GM23338 (cell line): ENCODE measurements around the gene GTPBP4. TPM values are rescaled to one million over a fixed set of nuclear protein-coding genes. Genes with fewer than 3 reads are reported as not detected.

Source experiments
- ATAC-seq: fragments of 200-7000 bp; cut with Tn5 transposase; 3 replicates; pipeline ENCODE4 v1.9.1; 2020
- DNase-seq: peaks from one replicate; pipeline ENCODE4 v3.0.0-alpha.2; 2015; ENCODE audit warnings: low spot score
- H2AFZ ChIP-seq: fragments of 200-600 bp; sonication (generic); 2 replicates; pipeline ENCODE4 v1.8.0; 2016; ENCODE audit warnings: antibody characterized with exemption, mild to moderate bottlenecking, moderate library complexity
- H3F3A ChIP-seq: fragments of 200-600 bp; sonication (generic); replicated peaks from 2 replicates; pipeline ENCODE4 v1.8.0; 2017; ENCODE audit warnings: antibody characterized with exemption, mixed run types, low read depth
- H3K27ac ChIP-seq: fragments of 200-600 bp; sonication (generic); 2 replicates; pipeline ENCODE4 v1.6.1; 2016; ENCODE audit warnings: low read depth
- H3K27me3 ChIP-seq: fragments of 200-600 bp; sonication (generic); 2 replicates; pipeline ENCODE4 v1.8.0; 2016; ENCODE audit warnings: mild to moderate bottlenecking, mixed run types, moderate library complexity; ENCODE audit not compliant: insufficient read depth
- H3K36me3 ChIP-seq: fragments of 200-600 bp; sonication (generic); 2 replicates; pipeline ENCODE4 v1.8.0; 2016; ENCODE audit warnings: mild to moderate bottlenecking; ENCODE audit not compliant: insufficient read depth
- H3K4me1 ChIP-seq: fragments of 200-600 bp; sonication (generic); 2 replicates; pipeline ENCODE4 v1.8.0; 2016; ENCODE audit warnings: mild to moderate bottlenecking, moderate library complexity; ENCODE audit not compliant: insufficient read depth
- H3K4me2 ChIP-seq: fragments of 200-600 bp; sonication (generic); 2 replicates; pipeline ENCODE4 v1.7.1; 2017; ENCODE audit warnings: mixed run types
- H3K4me3 ChIP-seq: fragments of 200-600 bp; sonication (generic); 2 replicates; pipeline ENCODE4 v1.6.1; 2016; ENCODE audit warnings: mixed run types
- H3K79me2 ChIP-seq: fragments of 200-600 bp; sonication (generic); replicated peaks from 2 replicates; pipeline ENCODE4 v1.8.0; 2017; ENCODE audit warnings: mild to moderate bottlenecking; ENCODE audit not compliant: insufficient read depth
- H3K9me2 ChIP-seq: fragments of 200-600 bp; sonication (generic); 2 replicates; pipeline ENCODE4 v1.8.0; 2017; ENCODE audit not compliant: insufficient read depth
- H4K20me1 ChIP-seq: fragments of 200-600 bp; sonication (generic); replicated peaks from 2 replicates; pipeline ENCODE4 v1.8.0; 2017; ENCODE audit warnings: mild to moderate bottlenecking; ENCODE audit not compliant: insufficient read depth
- H3K27ac Mint-ChIP-seq: 2 replicates; pipeline ENCODE4 v1.8.0; 2020; ENCODE audit warnings: inconsistent platforms, mild to moderate bottlenecking, moderate library complexity, mixed read lengths
- H3K27me3 Mint-ChIP-seq: 3 replicates; pipeline ENCODE4 v1.8.0; 2022; ENCODE audit warnings: low read depth, mild to moderate bottlenecking, moderate library complexity, mixed read lengths, inconsistent platforms; ENCODE audit not compliant: insufficient read depth, poor library complexity
- H3K36me3 Mint-ChIP-seq: 3 replicates; pipeline ENCODE4 v1.8.0; 2021; ENCODE audit warnings: low read depth, mild to moderate bottlenecking, inconsistent platforms, moderate library complexity, mixed read lengths
- H3K4me1 Mint-ChIP-seq: 3 replicates; pipeline ENCODE4 v1.8.0; 2020; ENCODE audit warnings: mild to moderate bottlenecking, inconsistent platforms, mixed read lengths
- H3K4me3 Mint-ChIP-seq: 3 replicates; pipeline ENCODE4 v1.8.0; 2021; ENCODE audit warnings: moderate library complexity, mild to moderate bottlenecking, inconsistent platforms, mixed read lengths
- H3K9me3 Mint-ChIP-seq: 3 replicates; pipeline ENCODE4 v1.8.0; 2020; ENCODE audit warnings: moderate library complexity, mild to moderate bottlenecking, inconsistent platforms, mixed read lengths
- CREB1 ChIP-seq: fragments of 250-450 bp; sonication (Bioruptor Pico); IDR thresholded peaks from 2 replicates; pipeline ENCODE4 v1.5.0; 2020; ENCODE audit warnings: low read depth, mild to moderate bottlenecking, moderate library complexity
- CTCF ChIP-seq, 2 experiments: fragments of 200-600 bp in 1 of 2; sonication (generic) in 1 of 2; conservative IDR thresholded peaks; 2 replicates each; pipeline versions ENCODE4 v1.5.1 to v1.6.1; 2016 to 2017; ENCODE audit warnings: antibody characterized with exemption in 2 of 2, low read depth in 2 of 2, mild to moderate bottlenecking in 2 of 2, moderate library complexity in 1 of 2
- ETS1 ChIP-seq: IDR thresholded peaks from 2 replicates; pipeline ENCODE4 v1.6.1; 2016; ENCODE audit warnings: antibody characterized with exemption
- EZH2 ChIP-seq: fragments of 200-600 bp; sonication (generic); IDR thresholded peaks from one replicate; pipeline ENCODE4 v1.8.0; 2017; ENCODE audit warnings: antibody characterized with exemption, mild to moderate bottlenecking, low read depth; ENCODE audit not compliant: unreplicated experiment
- EZH2phosphoT487 ChIP-seq: fragments of 200-600 bp; sonication (generic); IDR thresholded peaks from one replicate; pipeline ENCODE4 v1.8.1; 2018; ENCODE audit warnings: antibody characterized with exemption; ENCODE audit not compliant: unreplicated experiment
- JUNB ChIP-seq: IDR thresholded peaks from one replicate; pipeline ENCODE4 v1.6.1; 2016; ENCODE audit warnings: antibody characterized with exemption; ENCODE audit not compliant: unreplicated experiment
- REST ChIP-seq: IDR thresholded peaks from one replicate; pipeline ENCODE4 v1.6.1; 2018; ENCODE audit warnings: antibody characterized with exemption; ENCODE audit not compliant: unreplicated experiment
- STAT1 ChIP-seq: IDR thresholded peaks from one replicate; pipeline ENCODE4 v1.6.1; 2016; ENCODE audit warnings: antibody characterized with exemption; ENCODE audit not compliant: unreplicated experiment
- ZNF114 ChIP-seq: fragments of 250-450 bp; sonication (Bioruptor Pico); IDR thresholded peaks from 2 replicates; pipeline ENCODE4 v1.5.0; 2020; ENCODE audit warnings: mild to moderate bottlenecking, moderate library complexity
- ZNF331 ChIP-seq: fragments of 250-450 bp; sonication (Bioruptor Pico); IDR thresholded peaks from 2 replicates; pipeline ENCODE4 v1.5.0; 2020; ENCODE audit warnings: low read depth, mild to moderate bottlenecking, moderate library complexity
- polyA plus RNA-seq: library from polyadenylated mRNA; unstranded; fragments of >200 nt; fragmentation: Nextera tagmentation; extraction: Ambion mirVana; gene quantifications from 2 replicates; pipeline ENCODE4 v1.2.1, GENCODE V29; 2016
- total RNA-seq: library from RNA; depleted of rRNA; stranded (reverse); fragments of >200 nt; shearing (Covaris generic); gene quantifications from 2 replicates; pipeline ENCODE4 v1.2.3, GENCODE V29; 2014

The GTPBP4 gene
- total and polyA plus RNA-seq, 2 experiments from 2014 or later: 56.5 to 62.6 TPM

DNA sequence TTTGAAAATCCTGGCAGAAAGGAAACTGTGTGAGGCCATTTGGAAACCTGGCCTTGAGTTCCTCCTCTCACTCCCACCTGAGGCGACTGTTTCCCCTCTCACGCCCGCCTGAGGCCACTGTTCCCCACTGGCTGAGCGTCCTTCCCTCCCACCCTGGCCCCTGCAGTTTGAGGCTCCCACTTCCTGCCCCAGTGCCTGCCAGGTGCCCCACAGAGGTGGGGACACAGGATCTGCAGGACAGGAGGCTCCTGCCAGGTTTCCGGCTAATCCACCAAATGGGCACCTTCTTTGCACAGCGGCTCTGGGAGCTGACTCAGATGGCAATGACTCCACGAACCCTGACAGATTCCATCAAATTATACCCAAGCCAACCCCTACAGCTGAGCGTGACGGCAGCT is 32.4 kb upstream of the GTPBP4 start:
- Mint-ChIP-seq H3K27me3 (peaks cover 4% of the 10 kb centered on the region), H3K9me3 (no peaks in the 10 kb centered on the region; the same call in 1 of the 3 replicates), H3K27ac (no peak overlapping the region), H3K4me1 (peaks cover 5% of the 10 kb centered on the region), H3K4me3 (no peak overlapping the region), H3K36me3 (no peaks in the 10 kb centered on the region)
- H3K9me2 ChIP-seq: no peaks in the 10 kb centered on the region
- H4K20me1 ChIP-seq: no peaks in the 10 kb centered on the region
- H3F3A ChIP-seq: no peaks in the 10 kb centered on the region
- H3K36me3 ChIP-seq: no peaks in the 10 kb centered on the region
- peak overlapping the region; percentile 76; the same call in 1 of the 2 replicates for H2AFZ ChIP-seq
- no peak overlapping the region for H3K4me3 ChIP-seq
- DNase-seq (no peak), ATAC-seq (peak; percentile 76)
- no peak overlapping the region for H3K4me2 ChIP-seq
- no peaks in the 10 kb centered on the region for H3K4me1 ChIP-seq
- no peaks in the 10 kb centered on the region for H3K79me2 ChIP-seq
- no peaks in the 10 kb centered on the region for H3K27me3 ChIP-seq
- no peak overlapping the region for H3K27ac ChIP-seq
- TF ChIP-seq EZH2 (no peak), ZNF331 (CRISPR knock-in tag) (no peak), CREB1 (CRISPR knock-in tag) (no peak), JUNB (no peak), REST (no peak), EZH2phosphoT487 (no peak), STAT1 (no peak), CTCF (conservative IDR thresholded peaks at IDR 0.05; ENCODE audit: low read depth in 2 of 2) (peak in 1 of 2 experiments; percentile 23; a peak in 1 of 4 replicates)

GRCh38 chr10:958106-958505 is 30.1 kb upstream of the GTPBP4 start:
- no peaks in the 10 kb centered on the region for H3K79me2 ChIP-seq
- Mint-ChIP-seq H3K36me3 (no peaks in the 10 kb centered on the region), H3K4me1 (peaks cover 5% of the 10 kb centered on the region), H3K27me3 (peaks cover 6% of the 10 kb centered on the region), H3K9me3 (no peaks in the 10 kb centered on the region; the same call in 1 of the 3 replicates), H3K27ac (no peak overlapping the region), H3K4me3 (no peak overlapping the region)
- H3K4me3 ChIP-seq: no peak overlapping the region
- DNase-seq (no peak), ATAC-seq (no peak; the same call in 2 of the 3 replicates)
- no peaks in the 10 kb centered on the region for H3K27me3 ChIP-seq
- H2AFZ ChIP-seq: no peak overlapping the region
- H3K4me1 ChIP-seq: no peaks in the 10 kb centered on the region
- H3K36me3 ChIP-seq: no peaks in the 10 kb centered on the region
- no peaks in the 10 kb centered on the region for H3F3A ChIP-seq
- no peaks in the 10 kb centered on the region for H3K9me2 ChIP-seq
- no peak overlapping the region for H3K4me2 ChIP-seq
- H4K20me1 ChIP-seq: no peaks in the 10 kb centered on the region
- H3K27ac ChIP-seq: no peak overlapping the region
- TF ChIP-seq EZH2: no peak
- no peak for TF ChIP-seq ETS1
- TF ChIP-seq REST: no peak
- no peak for TF ChIP-seq ZNF114 (CRISPR knock-in tag)
- TF ChIP-seq CREB1 (CRISPR knock-in tag): no peak
- no peak for TF ChIP-seq EZH2phosphoT487
